GM12875 (cell line): Measurements from ENCODE around the gene ACAA2.
"Not testable (repeated sequence)": the region's sequence is repeated elsewhere in the genome, so short reads cannot be mapped to it uniquely, and the experiment has no call there.

Experiments
- H3K4me3 ChIP-seq: one replicate; pipeline ENCODE4 v1.5.1; 2011; ENCODE audit warnings: low read depth, low read length, control low read depth
- CTCF ChIP-seq: IDR thresholded peaks from 2 replicates; pipeline ENCODE4 v1.5.1; 2011; ENCODE audit warnings: low read depth, mild to moderate bottlenecking, control low read depth, inconsistent platforms, low read length, moderate library complexity, borderline replicate concordance; ENCODE audit not compliant: insufficient read depth

The ACAA2 gene

GRCh38 chr18:49795612-49796552 is 17.5 kb downstream of the ACAA2 start:
- H3K4me3 ChIP-seq: no peak overlapping the region
- no peak for TF ChIP-seq CTCF

- no peak overlapping the region for H3K4me3 ChIP-seq
- TF ChIP-seq CTCF: no peak
Observed at GRCh38 chr18:49794743-49795142, 18.6 kb downstream of the ACAA2 start.

- not testable (repeated sequence) for H3K4me3 ChIP-seq
Observed at GRCh38 chr18:49789560-49790134, 23.7 kb downstream of the ACAA2 start.

GRCh38 chr18:49788327-49788898 is 24.9 kb downstream of the ACAA2 start:
- H3K4me3 ChIP-seq: no peak overlapping the region
- TF ChIP-seq CTCF: no peak

GRCh38 chr18:49786019-49786720 is 27.2 kb downstream of the ACAA2 start:
- TF ChIP-seq CTCF: no peak
- H3K4me3 ChIP-seq: no peak overlapping the region

GRCh38 chr18:49784427-49785185 is 28.7 kb downstream of the ACAA2 start:
- H3K4me3 ChIP-seq: no peak overlapping the region
- no peak for TF ChIP-seq CTCF

GRCh38 chr18:49783631-49784030 is 29.7 kb downstream of the ACAA2 start:
- not testable (repeated sequence) for H3K4me3 ChIP-seq
